NCI-H524 treated with DMSO at 0.1 percent for 48 hours (cell line): Measurements from ENCODE around the gene KREMEN1.
A peak's percentile ranks its signal among the peaks of the same experiment; 100 is the strongest.
"Not testable (repeated sequence)": the region's sequence is repeated elsewhere in the genome, so short reads cannot be mapped to it uniquely, and the experiment has no call there.

Experiments used
- DNase-seq: peaks from one replicate; lab custom pipeline; 2025; lab: John Stamatoyannopoulos, UW

Gene KREMEN1

GRCh38 chr22:29106839-29107238 lies 34.0 kb downstream of the KREMEN1 start:
- DNase-seq: peak; percentile 16

- DNase-seq: no peak
These were observed 35.3 kb downstream of the KREMEN1 start for GRCh38 chr22:29108137-29108536.

- DNase-seq: no peak
These were observed 37.0 kb downstream of the KREMEN1 start for GRCh38 chr22:29109822-29110221.

- DNase-seq: no peak
These were observed 38.1 kb downstream of the KREMEN1 start for GRCh38 chr22:29110946-29111345.

- DNase-seq: no peak
These were observed 39.3 kb downstream of the KREMEN1 start for GRCh38 chr22:29112121-29112520.

- DNase-seq: no peak
These were observed 39.8 kb downstream of the KREMEN1 start for GRCh38 chr22:29112681-29113080.

- DNase-seq: no peak
These were observed 40.5 kb downstream of the KREMEN1 start for GRCh38 chr22:29113319-29113718.

- DNase-seq: no peak
These were observed 41.6 kb downstream of the KREMEN1 start for GRCh38 chr22:29114392-29114791.

- DNase-seq: no peak
These were observed 43.0 kb downstream of the KREMEN1 start for GRCh38 chr22:29115682-29116288.

GRCh38 chr22:29116397-29117123 lies 43.7 kb downstream of the KREMEN1 start:
- no peak for DNase-seq

GRCh38 chr22:29117799-29118477 lies 45.1 kb downstream of the KREMEN1 start:
- no peak for DNase-seq

- not testable (repeated sequence) for DNase-seq
These were observed 47.5 kb downstream of the KREMEN1 start for GRCh38 chr22:29120098-29120912.

GRCh38 chr22:29121124-29121523 lies 48.3 kb downstream of the KREMEN1 start:
- DNase-seq: no peak

GRCh38 chr22:29122041-29122440 lies 49.2 kb downstream of the KREMEN1 start:
- DNase-seq: no peak

GRCh38 chr22:29124777-29125442 lies 52.1 kb downstream of the KREMEN1 start:
- DNase-seq: no peak

GRCh38 chr22:29125443-29125778 lies 52.6 kb downstream of the KREMEN1 start:
- DNase-seq: no peak

GRCh38 chr22:29125844-29126243 lies 53.0 kb downstream of the KREMEN1 start:
- DNase-seq: no peak

- no peak for DNase-seq
These were observed 54.0 kb downstream of the KREMEN1 start for GRCh38 chr22:29126670-29127395.

GRCh38 chr22:29128891-29129807 lies 56.3 kb downstream of the KREMEN1 start:
- DNase-seq: no peak

- DNase-seq: no peak
These were observed 56.9 kb downstream of the KREMEN1 start for GRCh38 chr22:29129808-29130140.
